ENCODE results near the gene EXOC4.

EXOC4 gene

DNA sequence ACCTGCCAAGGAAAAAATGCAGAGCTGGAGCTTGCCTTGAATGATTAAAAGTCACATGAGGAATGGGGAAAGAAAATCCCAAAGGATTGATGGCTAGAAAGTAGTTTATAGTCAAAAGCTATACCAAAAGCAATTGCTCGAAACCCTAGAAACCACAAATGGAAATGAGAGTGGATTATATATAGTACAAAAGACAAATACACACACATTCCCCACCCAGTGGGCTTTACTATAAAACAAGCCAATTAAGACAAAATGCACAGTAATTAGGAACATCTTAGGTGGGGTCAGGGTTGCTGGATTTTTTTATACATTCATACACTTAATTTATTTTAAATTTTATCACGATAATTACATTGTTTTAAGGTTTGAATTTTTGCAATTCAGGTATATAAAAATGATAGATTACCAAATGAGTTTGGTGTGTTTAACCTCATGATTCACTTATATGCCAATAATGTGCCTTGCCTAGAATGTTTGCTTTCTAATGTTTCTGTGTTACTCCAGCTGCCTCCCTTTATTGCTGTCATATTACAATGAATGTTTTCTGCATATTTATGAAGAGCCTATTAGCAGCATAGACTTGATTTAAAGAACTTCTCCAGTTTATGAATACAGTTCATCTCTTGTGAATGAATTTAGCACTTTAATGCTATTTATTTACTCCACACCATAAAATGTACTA, 421.3 kb downstream of the EXOC4 start:
- Histone ChIP-seq H3K27ac (no peak overlapping the region), H4K20me1 (no peaks in the 10 kb centered on the region), H3K27me3 (no peaks in the 10 kb centered on the region), H3K4me3 (no peak overlapping the region), H3K4me1 (peaks cover 10% of the 10 kb centered on the region), H3K9ac (no peak overlapping the region), H3K4me2 (peak overlapping the region; percentile 20; the same call in 1 of the 2 replicates), H3K36me3 (no peaks in the 10 kb centered on the region), H3K9me3 (no peaks in the 10 kb centered on the region)
- TF ChIP-seq Cebpa-rat (IDR thresholded peaks at IDR 0.05): no peak

DNA sequence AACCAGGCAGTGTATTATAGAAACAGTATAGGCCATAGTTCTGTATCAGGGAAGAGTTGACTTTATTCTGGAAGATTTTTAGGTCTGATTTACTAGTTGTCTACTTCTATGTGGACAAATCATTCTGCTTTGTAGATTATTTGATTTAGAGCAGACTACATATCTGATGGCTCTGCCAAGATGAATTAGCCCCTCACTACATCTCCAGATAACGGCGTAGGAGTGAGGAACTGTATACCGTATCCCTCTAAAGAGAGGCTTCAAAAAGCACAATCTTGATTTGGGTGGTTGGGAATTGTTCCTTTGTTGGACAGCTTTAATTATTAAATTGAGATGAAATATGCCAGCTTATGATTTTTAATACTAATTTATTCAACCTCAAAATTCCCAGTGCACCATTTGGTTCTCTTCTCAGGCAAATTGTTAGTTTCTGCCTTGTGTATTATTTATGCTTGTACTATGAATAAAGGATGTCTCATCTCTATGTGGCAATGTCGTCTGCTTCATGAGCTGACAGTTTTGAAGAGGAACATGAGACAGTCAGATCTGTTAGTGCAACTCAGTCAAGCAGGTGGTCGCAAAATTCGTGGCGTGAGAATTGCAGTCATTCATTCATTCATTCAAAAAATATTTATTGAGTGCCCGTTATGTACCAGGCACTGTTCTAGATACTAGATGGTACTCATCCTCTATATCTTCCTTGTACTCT, 422.8 kb downstream of the EXOC4 start:
- no peak overlapping the region for H3K4me3 ChIP-seq
- no peaks in the 10 kb centered on the region for H3K9me3 ChIP-seq
- H3K27ac ChIP-seq: no peak overlapping the region
- no peaks in the 10 kb centered on the region for H3K36me3 ChIP-seq
- H3K9ac ChIP-seq: no peak overlapping the region
- no peaks in the 10 kb centered on the region for H4K20me1 ChIP-seq
- H3K4me2 ChIP-seq: no peak overlapping the region
- no peaks in the 10 kb centered on the region for H3K27me3 ChIP-seq
- no peak for TF ChIP-seq Cebpa-rat (IDR thresholded peaks at IDR 0.05)
- H3K4me1 ChIP-seq: peaks cover 10% of the 10 kb centered on the region

DNA sequence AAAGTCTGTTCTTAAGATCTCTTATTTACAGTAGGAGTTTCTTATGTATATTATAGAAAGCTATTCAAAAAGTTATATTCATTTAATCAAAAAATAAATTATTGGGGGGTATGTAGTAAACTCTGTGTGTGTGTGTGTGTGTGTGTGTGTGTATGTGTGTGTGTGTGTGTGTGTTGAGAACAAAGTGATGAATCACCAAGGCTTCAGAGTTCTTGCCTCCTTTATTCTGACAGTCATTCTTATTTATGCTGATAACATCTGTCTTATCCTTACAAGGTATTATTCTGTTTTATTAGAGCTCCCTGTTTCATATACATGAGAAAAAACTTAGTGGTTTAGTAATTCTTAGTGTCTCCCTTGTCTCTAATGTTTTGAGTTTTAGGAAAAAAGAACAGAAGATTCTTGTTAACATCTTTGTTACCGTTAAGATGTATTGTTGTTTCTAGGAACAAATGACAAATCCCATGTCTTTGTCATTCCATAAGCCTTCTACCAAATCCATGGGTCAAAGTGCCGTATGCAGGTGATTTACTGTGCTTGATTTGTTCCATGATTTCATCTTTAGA, 424.0 kb downstream of the EXOC4 start:
- no peaks in the 10 kb centered on the region for H3K36me3 ChIP-seq
- no peak overlapping the region for H3K27ac ChIP-seq
- H3K4me1 ChIP-seq: peaks cover 10% of the 10 kb centered on the region
- H3K27me3 ChIP-seq: no peaks in the 10 kb centered on the region
- H3K4me3 ChIP-seq: no peak overlapping the region
- TF ChIP-seq Cebpa-rat (IDR thresholded peaks at IDR 0.05): no peak
- H3K9ac ChIP-seq: no peak overlapping the region
- H3K4me2 ChIP-seq: no peak overlapping the region
- H4K20me1 ChIP-seq: no peaks in the 10 kb centered on the region
- H3K9me3 ChIP-seq: no peaks in the 10 kb centered on the region

DNA sequence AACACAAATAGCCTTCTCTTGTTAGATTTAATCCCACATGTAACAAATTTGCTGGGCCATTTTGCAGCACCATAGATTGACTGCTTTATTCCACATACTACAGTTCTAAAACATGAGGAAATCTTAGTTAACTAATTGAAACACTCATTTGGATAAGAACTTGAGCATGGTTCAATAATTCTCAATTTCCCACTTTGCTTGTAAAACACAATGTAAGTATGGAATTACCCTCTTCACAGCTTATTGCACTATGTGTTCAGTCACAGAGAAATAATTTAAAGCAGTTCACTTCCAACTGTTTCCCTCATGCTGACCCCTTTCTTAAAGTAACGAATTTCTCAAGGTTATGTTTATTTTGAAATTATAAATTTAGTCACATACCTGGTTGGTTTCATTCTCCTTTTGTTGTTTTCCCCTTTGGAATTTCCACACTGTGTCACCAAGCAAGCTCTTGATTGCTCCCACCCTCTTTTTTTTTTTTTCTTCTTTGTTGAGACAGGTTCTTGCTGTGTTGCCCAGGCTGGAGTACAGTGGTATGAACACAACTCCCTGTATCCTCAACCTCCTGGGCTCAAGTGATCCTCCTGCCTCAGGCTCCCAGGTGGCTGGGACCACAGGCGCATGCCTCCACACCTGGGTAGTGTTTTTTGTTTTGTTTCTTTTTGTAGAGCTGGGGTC, 425.4 kb downstream of the EXOC4 start:
- Histone ChIP-seq H3K4me2 (no peak overlapping the region), H3K4me3 (no peak overlapping the region), H3K4me1 (peaks cover 10% of the 10 kb centered on the region), H4K20me1 (no peaks in the 10 kb centered on the region), H3K9ac (no peak overlapping the region), H3K27ac (no peak overlapping the region), H3K9me3 (no peaks in the 10 kb centered on the region), H3K27me3 (no peaks in the 10 kb centered on the region), H3K36me3 (no peaks in the 10 kb centered on the region)
- TF ChIP-seq Cebpa-rat (IDR thresholded peaks at IDR 0.05): no peak

DNA sequence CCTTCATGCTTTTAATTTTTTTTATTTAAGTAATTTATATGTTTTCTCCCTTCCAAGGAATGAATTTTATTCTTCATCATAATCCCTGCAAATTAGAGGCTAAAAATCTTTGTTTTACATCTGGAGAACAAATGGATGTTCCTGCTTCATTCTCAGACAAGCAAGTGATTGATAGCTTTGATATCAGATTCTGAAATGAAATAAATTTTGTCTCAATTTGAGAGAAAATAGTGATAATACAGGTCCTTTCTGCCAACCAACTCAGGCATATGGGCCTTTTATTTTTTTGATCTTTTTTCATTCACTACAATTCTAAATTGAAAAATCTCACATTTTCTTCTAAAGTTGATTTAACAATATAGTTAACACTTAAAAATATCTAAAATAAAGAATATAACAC, 427.1 kb downstream of the EXOC4 start:
- Histone ChIP-seq H3K36me3 (no peaks in the 10 kb centered on the region), H3K9ac (no peak overlapping the region)
- TF ChIP-seq Cebpa-rat (IDR thresholded peaks at IDR 0.05): no peak

DNA sequence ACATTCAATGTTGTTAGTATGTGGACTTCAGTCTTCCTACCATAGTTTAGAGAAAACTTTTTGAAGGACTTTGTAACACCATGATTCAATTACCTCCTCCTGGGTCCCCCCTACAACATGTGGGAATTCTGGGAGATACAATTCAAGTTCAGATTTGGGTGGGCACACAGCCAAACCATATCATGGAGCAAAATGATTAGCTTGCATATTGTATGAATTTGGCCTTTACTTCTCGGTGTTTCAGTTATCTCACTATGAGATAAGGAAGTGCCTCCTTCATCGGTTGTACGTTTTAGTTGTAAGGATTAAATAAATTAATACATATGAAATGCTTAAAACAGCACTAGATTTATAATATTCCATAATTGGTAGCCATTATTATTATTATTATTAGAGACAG, 428.7 kb downstream of the EXOC4 start:
- TF ChIP-seq Cebpa-rat (IDR thresholded peaks at IDR 0.05): no peak
- H3K4me2 ChIP-seq: no peak overlapping the region
- no peaks in the 10 kb centered on the region for H3K4me1 ChIP-seq
- no peaks in the 10 kb centered on the region for H4K20me1 ChIP-seq
- no peaks in the 10 kb centered on the region for H3K9me3 ChIP-seq
- no peak overlapping the region for H3K4me3 ChIP-seq
- H3K9ac ChIP-seq: no peak overlapping the region
- no peaks in the 10 kb centered on the region for H3K36me3 ChIP-seq
- H3K27me3 ChIP-seq: no peaks in the 10 kb centered on the region
- no peak overlapping the region for H3K27ac ChIP-seq

More for the DNA sequence above, 427.1 kb downstream of the EXOC4 start:
- no peaks in the 10 kb centered on the region for H4K20me1 ChIP-seq
- H3K27me3 ChIP-seq: no peaks in the 10 kb centered on the region
- no peaks in the 10 kb centered on the region for H3K9me3 ChIP-seq
- H3K27ac ChIP-seq: no peak overlapping the region
- H3K4me3 ChIP-seq: no peak overlapping the region
- H3K4me1 ChIP-seq: no peaks in the 10 kb centered on the region
- H3K4me2 ChIP-seq: no peak overlapping the region

DNA sequence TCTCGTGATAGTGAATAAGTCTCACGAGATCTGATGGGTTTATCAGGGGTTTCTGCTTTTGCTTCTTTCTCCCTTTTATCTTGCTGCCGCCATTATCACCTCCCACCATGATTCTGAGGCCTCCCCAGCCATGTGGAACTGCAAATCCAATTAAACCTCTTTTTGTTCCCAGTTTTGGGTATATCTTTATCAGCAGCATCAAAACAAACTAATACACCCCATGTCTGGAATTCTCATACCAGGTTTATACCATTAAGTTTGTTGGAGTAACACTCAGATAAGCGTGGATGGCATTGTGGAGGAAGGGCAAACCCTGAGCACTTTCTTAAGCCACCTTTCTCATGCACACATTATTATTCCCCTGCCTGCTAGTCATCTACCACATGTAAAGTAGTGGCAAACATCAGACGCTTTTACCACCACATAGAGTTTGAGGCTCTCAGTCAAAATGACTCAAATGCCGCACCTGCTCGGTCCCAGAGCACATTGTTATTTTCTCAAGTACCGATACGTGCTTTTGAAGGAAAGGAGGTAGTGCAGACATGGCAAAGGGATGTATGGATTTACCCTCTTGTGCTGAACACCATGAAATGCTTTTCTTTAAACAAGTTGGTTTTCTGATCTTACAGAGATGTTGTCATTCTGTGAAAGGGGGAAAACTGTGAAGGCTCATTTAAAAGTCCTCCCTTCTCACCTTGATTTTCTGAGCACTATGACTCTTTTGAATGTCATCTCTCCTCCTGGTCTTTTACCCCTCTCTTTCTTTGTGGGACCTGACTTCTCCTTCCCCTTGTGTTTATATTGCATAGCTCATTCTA, 429.7 kb downstream of the EXOC4 start:
- Histone ChIP-seq H3K9ac (no peak overlapping the region), H3K27ac (no peak overlapping the region), H3K4me2 (no peak overlapping the region), H4K20me1 (no peaks in the 10 kb centered on the region), H3K4me3 (no peak overlapping the region), H3K9me3 (no peaks in the 10 kb centered on the region), H3K36me3 (no peaks in the 10 kb centered on the region), H3K27me3 (no peaks in the 10 kb centered on the region), H3K4me1 (no peaks in the 10 kb centered on the region)
- no peak for TF ChIP-seq Cebpa-rat (IDR thresholded peaks at IDR 0.05)

DNA sequence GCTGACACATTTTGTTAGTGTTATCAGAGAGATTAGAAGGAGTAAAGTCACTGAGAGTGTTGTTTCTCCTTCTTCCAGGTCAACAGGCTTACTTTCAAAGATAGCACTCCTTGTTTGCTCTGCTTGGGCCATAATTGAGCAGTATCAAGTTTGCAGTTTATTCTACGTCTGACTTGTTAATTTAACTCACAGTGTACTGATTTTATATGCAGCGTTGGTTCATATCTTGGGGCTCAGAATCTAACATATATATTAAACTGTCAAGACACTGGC, 430.2 kb downstream of the EXOC4 start:
- Histone ChIP-seq H4K20me1 (no peaks in the 10 kb centered on the region), H3K4me2 (no peak overlapping the region), H3K4me1 (no peaks in the 10 kb centered on the region), H3K9ac (no peak overlapping the region), H3K27ac (no peak overlapping the region), H3K27me3 (no peaks in the 10 kb centered on the region), H3K4me3 (no peak overlapping the region), H3K9me3 (no peaks in the 10 kb centered on the region), H3K36me3 (no peaks in the 10 kb centered on the region)
- TF ChIP-seq Cebpa-rat (IDR thresholded peaks at IDR 0.05): no peak

DNA sequence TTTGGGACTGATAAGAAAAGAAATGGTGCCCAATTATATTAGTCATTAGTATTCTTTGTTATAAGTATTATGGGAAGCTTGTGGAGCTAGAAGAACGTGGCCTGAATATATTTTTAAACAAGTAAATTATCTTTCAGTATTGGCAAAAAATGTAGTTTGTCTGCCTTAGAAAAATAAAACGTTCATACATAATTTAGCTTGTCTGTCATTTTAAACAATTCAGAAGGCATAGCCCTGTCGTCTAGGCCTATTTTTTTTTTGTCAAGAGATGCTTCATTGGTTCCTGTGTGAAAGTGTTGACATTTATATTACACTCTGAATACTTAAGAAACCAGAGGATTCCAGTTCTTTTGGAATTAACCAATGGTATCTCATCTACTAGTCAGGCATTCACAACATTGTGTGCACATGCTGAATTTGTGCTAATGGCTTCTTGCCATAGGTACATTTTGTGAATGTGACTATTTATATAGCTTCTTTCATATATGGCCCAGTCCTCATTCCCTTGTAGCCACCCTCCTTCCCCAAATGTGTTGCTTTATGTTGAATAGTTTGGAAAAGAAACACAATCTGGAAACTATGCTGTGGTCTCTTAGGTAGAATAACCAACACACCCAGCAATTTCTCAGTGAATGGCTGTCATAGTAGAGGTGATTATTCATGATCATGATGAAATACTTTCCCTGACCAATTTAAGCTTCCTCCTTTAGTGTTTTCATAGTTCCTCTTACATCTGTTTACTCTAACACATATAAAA, 435.8 kb downstream of the EXOC4 start:
- Histone ChIP-seq H4K20me1 (no peaks in the 10 kb centered on the region), H3K36me3 (no peaks in the 10 kb centered on the region), H3K27ac (no peak overlapping the region), H3K4me2 (no peak overlapping the region), H3K4me1 (no peaks in the 10 kb centered on the region), H3K9ac (no peak overlapping the region), H3K27me3 (no peaks in the 10 kb centered on the region), H3K4me3 (no peak overlapping the region), H3K9me3 (no peaks in the 10 kb centered on the region)
- no peak for TF ChIP-seq Cebpa-rat (IDR thresholded peaks at IDR 0.05)

Data from BLaER1 (cell line).